ENCODE results near the gene CDK17. TPM values are rescaled to one million over a fixed set of nuclear protein-coding genes. Genes with fewer than 3 reads are reported as not detected.

The CDK17 gene
- total RNA-seq (10 to 100 TPM; 28.0 to 59.2 (median 31.4) TPM), polyA plus RNA-seq (10 to 100 TPM; 13.8 to 23.0 TPM)
- long read RNA-seq, donor 1, full-length matches to known transcripts, result 2 of 11 reads
- long read RNA-seq, donor 1, partial matches to known transcripts, result 7 of 11 reads
- long read RNA-seq, donor 1, other reads (novel, unspliced or antisense), result 2 of 11 reads
- long read RNA-seq, donor 2, full-length matches to known transcripts, result 6 of 6 reads
- long read RNA-seq, donor 2, partial matches to known transcripts, result 0 of 6 reads
- long read RNA-seq, donor 2, other reads (novel, unspliced or antisense), result 0 of 6 reads
- long read RNA-seq, donor 3, full-length matches to known transcripts, result 39 of 58 reads
- long read RNA-seq, donor 3, partial matches to known transcripts, result 6 of 58 reads
- long read RNA-seq, donor 3, other reads (novel, unspliced or antisense), result 13 of 58 reads

GRCh38 chr12:96399919-96400630, at the start of gene CDK17:
TSS of gene CDK17 (minus strand) at chr12:96400439. CDS start at chr12:96334836, 65,603 bp downstream.
- intact Hi-C loops (cut with DNase I), result loop anchor here in 3 of 4 donors (5.0 to 10.0 kb wide), 3 partner anchors 168 to 185 kb away; no protein-coding TSS in a partner anchor
- Histone ChIP-seq H3K9me3 (no peaks in the 10 kb centered on the region), H3K4me1 (ENCODE audit: insufficient read depth) (no peaks in the 10 kb centered on the region), H3K27ac (peak within 1 kb of the TSS; percentile 96), H3K36me3 (no peaks in the 10 kb centered on the region), H3K4me3 (peak within 1 kb of the TSS; percentile 94), H3K27me3 (no peaks in the 10 kb centered on the region)
- WGBS, 3 donors, result 0% methylated on average over 46 to 112 of the region's 112 CpGs
- peak; percentile 80 to 89 (median 88) for DNase-seq
- TF ChIP-seq POLR2A (IDR thresholded peaks at IDR 0.05) (peak; percentile 82), CTCF (IDR thresholded peaks at IDR 0.05) (peak in 2 of 3 donors; percentile 59 to 62), EP300 (IDR thresholded peaks at IDR 0.05) (no peak)

- Histone ChIP-seq H3K27me3 (no peaks in the 10 kb centered on the region), H3K27ac (no peak overlapping the region), H3K36me3 (no peaks in the 10 kb centered on the region), H3K4me1 (ENCODE audit: insufficient read depth) (no peaks in the 10 kb centered on the region), H3K4me3 (no peak overlapping the region), H3K9me3 (no peaks in the 10 kb centered on the region)
- no peak for DNase-seq
- 77 to 84% (median 81%) methylated on average over 3 of the region's 3 CpGs for WGBS, 3 donors
- TF ChIP-seq EP300 (IDR thresholded peaks at IDR 0.05) (no peak), CTCF (IDR thresholded peaks at IDR 0.05) (no peak), POLR2A (IDR thresholded peaks at IDR 0.05) (no peak)
- intact Hi-C loops (cut with DNase I), result no loop called here
Measured at GRCh38 chr12:96448300-96448699, 48.1 kb upstream of the CDK17 start.

GRCh38 chr12:96447256-96447655, 47.0 kb upstream of the CDK17 start:
- no peak for TF ChIP-seq CTCF (IDR thresholded peaks at IDR 0.05)
- no peak for TF ChIP-seq EP300 (IDR thresholded peaks at IDR 0.05)
- no peak for TF ChIP-seq POLR2A (IDR thresholded peaks at IDR 0.05)
- Histone ChIP-seq H3K4me1 (ENCODE audit: insufficient read depth) (no peaks in the 10 kb centered on the region), H3K36me3 (no peaks in the 10 kb centered on the region), H3K9me3 (no peaks in the 10 kb centered on the region), H3K27ac (no peak overlapping the region), H3K27me3 (no peaks in the 10 kb centered on the region), H3K4me3 (no peak overlapping the region)
- 78 to 81% (median 81%) methylated on average over 3 of the region's 3 CpGs for WGBS, 3 donors
- intact Hi-C loops (cut with DNase I), result no loop called here
- no peak for DNase-seq

- Histone ChIP-seq H3K27me3 (no peaks in the 10 kb centered on the region), H3K27ac (no peak overlapping the region), H3K9me3 (no peaks in the 10 kb centered on the region), H3K36me3 (no peaks in the 10 kb centered on the region), H3K4me3 (no peak overlapping the region), H3K4me1 (ENCODE audit: insufficient read depth) (no peaks in the 10 kb centered on the region)
- no peak for TF ChIP-seq EP300 (IDR thresholded peaks at IDR 0.05)
- no peak for TF ChIP-seq CTCF (IDR thresholded peaks at IDR 0.05)
- no peak for TF ChIP-seq POLR2A (IDR thresholded peaks at IDR 0.05)
- intact Hi-C loops (cut with DNase I), result no loop called here
- no peak for DNase-seq
- 59 to 61% (median 60%) methylated on average over 6 of the region's 6 CpGs for WGBS, 3 donors
Measured at GRCh38 chr12:96445691-96446583, 45.7 kb upstream of the CDK17 start.
